ENCODE data around the gene ZDHHC14. TPM values are rescaled to one million over a fixed set of nuclear protein-coding genes. Genes with fewer than 3 reads are reported as not detected.
"Not testable (repeated sequence)": the region's sequence is repeated elsewhere in the genome, so short reads cannot be mapped to it uniquely, and the experiment has no call there.

Gene ZDHHC14
- total RNA-seq, 4 donors from 2014 or later, result 11.4 to 20.8 (median 15.6) TPM

GRCh38 chr6:157405986-157406385 is 25.0 kb downstream of the ZDHHC14 start:
- Histone ChIP-seq H3K9me3 (no peaks in the 10 kb centered on the region), H3K36me3 (no peaks in the 10 kb centered on the region), H3K4me1 (peaks cover 0 to 8% (median 3%) of the 10 kb centered on the region in 4 donors), H3K27ac (no peak overlapping the region), H3K27me3 (no peaks in the 10 kb centered on the region), H3K4me3 (no peak overlapping the region)
- 80 to 82% methylated on average over 6 of the region's 6 CpGs for WGBS, 2 donors
- TF ChIP-seq, protein P1, sequence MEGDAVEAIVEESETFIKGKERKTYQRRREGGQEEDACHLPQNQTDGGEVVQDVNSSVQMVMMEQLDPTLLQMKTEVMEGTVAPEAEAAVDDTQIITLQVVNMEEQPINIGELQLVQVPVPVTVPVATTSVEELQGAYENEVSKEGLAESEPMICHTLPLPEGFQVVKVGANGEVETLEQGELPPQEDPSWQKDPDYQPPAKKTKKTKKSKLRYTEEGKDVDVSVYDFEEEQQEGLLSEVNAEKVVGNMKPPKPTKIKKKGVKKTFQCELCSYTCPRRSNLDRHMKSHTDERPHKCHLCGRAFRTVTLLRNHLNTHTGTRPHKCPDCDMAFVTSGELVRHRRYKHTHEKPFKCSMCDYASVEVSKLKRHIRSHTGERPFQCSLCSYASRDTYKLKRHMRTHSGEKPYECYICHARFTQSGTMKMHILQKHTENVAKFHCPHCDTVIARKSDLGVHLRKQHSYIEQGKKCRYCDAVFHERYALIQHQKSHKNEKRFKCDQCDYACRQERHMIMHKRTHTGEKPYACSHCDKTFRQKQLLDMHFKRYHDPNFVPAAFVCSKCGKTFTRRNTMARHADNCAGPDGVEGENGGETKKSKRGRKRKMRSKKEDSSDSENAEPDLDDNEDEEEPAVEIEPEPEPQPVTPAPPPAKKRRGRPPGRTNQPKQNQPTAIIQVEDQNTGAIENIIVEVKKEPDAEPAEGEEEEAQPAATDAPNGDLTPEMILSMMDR (IDR thresholded peaks at IDR 0.05), result no peak
- TF ChIP-seq POLR2A (IDR thresholded peaks at IDR 0.05) (no peak), EP300 (IDR thresholded peaks at IDR 0.05) (no peak)
- DNase-seq (ENCODE audit: low spot score in 2 of 2), result no peak

DNA sequence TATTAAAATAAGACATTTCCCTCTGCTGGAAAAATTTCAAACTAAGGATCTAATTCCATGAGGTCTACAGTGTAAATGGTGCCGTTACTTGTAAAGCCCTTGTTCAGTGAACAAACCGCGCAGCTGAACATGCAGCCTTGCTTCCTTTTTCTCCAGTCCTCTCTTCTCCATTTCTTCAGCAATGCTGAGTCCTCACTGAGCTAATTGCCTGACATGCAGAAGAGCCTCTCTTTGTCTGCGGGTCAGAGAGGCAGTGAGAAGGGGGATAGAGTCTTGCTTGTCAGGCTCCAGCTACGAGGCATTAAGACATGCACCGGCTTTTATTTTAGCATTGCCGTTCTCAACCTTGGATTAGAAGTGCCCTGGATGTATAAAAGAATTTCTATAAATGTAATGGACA is 25.7 kb downstream of the ZDHHC14 start:
- Histone ChIP-seq H3K9me3 (no peaks in the 10 kb centered on the region), H3K36me3 (no peaks in the 10 kb centered on the region), H3K4me3 (no peak overlapping the region), H3K4me1 (peaks cover 0 to 8% (median 3%) of the 10 kb centered on the region in 4 donors), H3K27ac (no peak overlapping the region), H3K27me3 (no peaks in the 10 kb centered on the region)
- no peak for DNase-seq (ENCODE audit: low spot score in 2 of 2)
- no peak for TF ChIP-seq EP300 (IDR thresholded peaks at IDR 0.05)
- 64 to 65% methylated on average over 7 of the region's 7 CpGs for WGBS, 2 donors

GRCh38 chr6:157407646-157408045 is 26.7 kb downstream of the ZDHHC14 start:
- no peaks in the 10 kb centered on the region for H3K9me3 ChIP-seq
- H3K4me1 ChIP-seq, result peaks cover 0 to 8% (median 3%) of the 10 kb centered on the region in 4 donors
- DNase-seq (ENCODE audit: low spot score in 2 of 2), result no peak
- H3K36me3 ChIP-seq, result no peaks in the 10 kb centered on the region
- H3K4me3 ChIP-seq, result no peak overlapping the region
- H3K27me3 ChIP-seq, result no peaks in the 10 kb centered on the region
- 56 to 66% methylated on average over 3 of the region's 3 CpGs for WGBS, 2 donors
- TF ChIP-seq EP300 (IDR thresholded peaks at IDR 0.05) (no peak), POLR2A (IDR thresholded peaks at IDR 0.05) (no peak)
- TF ChIP-seq, protein P1 (IDR thresholded peaks at IDR 0.05), result no peak
- H3K27ac ChIP-seq, result no peak overlapping the region

- H3K4me3 ChIP-seq; H3K9me3 ChIP-seq; H3K4me1 ChIP-seq; H3K36me3 ChIP-seq; H3K27ac ChIP-seq; DNase-seq (ENCODE audit: low spot score in 2 of 2); H3K27me3 ChIP-seq: not testable (repeated sequence)
- 92% methylated on average over 5 of the region's 5 CpGs for WGBS, 2 donors
Measured at GRCh38 chr6:157408427-157408826, 27.4 kb downstream of the ZDHHC14 start.

GRCh38 chr6:157410045-157410444 is 29.1 kb downstream of the ZDHHC14 start:
- WGBS, 2 donors, result 64% methylated on average over 5 of the region's 5 CpGs
- Histone ChIP-seq H3K36me3 (no peaks in the 10 kb centered on the region), H3K4me1 (peaks cover 0 to 8% (median 3%) of the 10 kb centered on the region in 4 donors), H3K4me3 (no peak overlapping the region), H3K27ac (no peak overlapping the region), H3K9me3 (no peaks in the 10 kb centered on the region), H3K27me3 (no peaks in the 10 kb centered on the region)
- TF ChIP-seq, protein P1 (IDR thresholded peaks at IDR 0.05), result no peak
- TF ChIP-seq POLR2A (IDR thresholded peaks at IDR 0.05) (no peak), EP300 (IDR thresholded peaks at IDR 0.05) (no peak)
- DNase-seq (ENCODE audit: low spot score in 2 of 2), result no peak

- DNase-seq (ENCODE audit: low spot score in 2 of 2), result no peak
- Histone ChIP-seq H3K4me3 (no peak overlapping the region), H3K4me1 (peaks cover 0 to 8% (median 3%) of the 10 kb centered on the region in 4 donors), H3K36me3 (no peaks in the 10 kb centered on the region), H3K27ac (no peak overlapping the region), H3K9me3 (no peaks in the 10 kb centered on the region), H3K27me3 (no peaks in the 10 kb centered on the region)
- TF ChIP-seq POLR2A (IDR thresholded peaks at IDR 0.05) (no peak), EP300 (IDR thresholded peaks at IDR 0.05) (no peak)
- TF ChIP-seq, protein P1 (IDR thresholded peaks at IDR 0.05), result no peak
- 87 to 100% methylated on average over 1 of the region's 1 CpG for WGBS, 2 donors
Measured at GRCh38 chr6:157411368-157411767, 30.4 kb downstream of the ZDHHC14 start.
